ENCODE results near the gene ADAMTS18. TPM values are rescaled to one million over a fixed set of nuclear protein-coding genes. Genes with fewer than 3 reads are reported as not detected.

The ADAMTS18 gene
- total and polyA plus RNA-seq, 2 of the 8 experiments (the other 6 are each of a cell fraction or from before 2014, with no cell fraction given) = 0.05 to 0.19 TPM

- no peak overlapping the region for H3K4ac ChIP-seq (replicated peaks; ENCODE audit: insufficient read length, low read depth, low read length)
- no peaks in the 10 kb centered on the region for H4K20me1 ChIP-seq (replicated peaks in 1 of 2; ENCODE audit: control insufficient read depth in 1 of 2, insufficient read depth in 2 of 2, low read length in 2 of 2)
- peaks cover 2 to 12% (median 4%) of the 10 kb centered on the region in 4 experiments; a peak in 4 of 7 replicates for H3K4me1 ChIP-seq (replicated peaks in 1 of 4; ENCODE audit: control insufficient read depth in 3 of 4, insufficient read depth in 4 of 4, low read length in 3 of 4)
- H3K23ac ChIP-seq (ENCODE audit: insufficient read length) = no peak overlapping the region
- H3K27me3 ChIP-seq (replicated peaks in 1 of 4; ENCODE audit: control insufficient read depth in 3 of 4, extremely low read depth in 1 of 4, insufficient read depth in 3 of 4, low read length in 3 of 4) = no peaks in the 10 kb centered on the region
- peak overlapping the region in 1 of 2 experiments; percentile 7; a peak in 2 of 4 replicates for H3K4me2 ChIP-seq (ENCODE audit: insufficient read depth in 1 of 2, low read depth in 2 of 2, low read length in 2 of 2)
- H3K27ac ChIP-seq (ENCODE audit: low read depth, low read length) = no peak overlapping the region
- H4K5ac ChIP-seq (ENCODE audit: insufficient read length, low read depth, low read length) = no peak overlapping the region
- no peak overlapping the region for H2AK5ac ChIP-seq (ENCODE audit: low read depth, low read length)
- no peaks in the 10 kb centered on the region for H3K79me2 ChIP-seq (ENCODE audit: control insufficient read depth in 1 of 2, insufficient read depth in 2 of 2, low read length in 2 of 2)
- H4K8ac ChIP-seq (ENCODE audit: extremely low read depth, insufficient read depth, low read length) = no peak overlapping the region
- no peak overlapping the region for H3K18ac ChIP-seq (ENCODE audit: extremely low read depth, low read length)
- no peak overlapping the region for H2AFZ ChIP-seq (ENCODE audit: low read length)
- H3K36me3 ChIP-seq (ENCODE audit: control insufficient read depth in 2 of 4, insufficient read depth in 4 of 4, low read length in 3 of 4) = no peaks in the 10 kb centered on the region
- no peak overlapping the region for H2BK20ac ChIP-seq (ENCODE audit: low read length)
- no peak overlapping the region for H3K14ac ChIP-seq (ENCODE audit: insufficient read length)
- no peak overlapping the region for H3K9ac ChIP-seq (replicated peaks in 1 of 4; ENCODE audit: extremely low read depth in 1 of 4, low read depth in 3 of 4, low read length in 3 of 4)
- no peaks in the 10 kb centered on the region for H3K9me3 ChIP-seq (ENCODE audit: insufficient read depth in 2 of 2, low read depth in 1 of 2, low read length in 1 of 2)
- H2BK5ac ChIP-seq (ENCODE audit: low read depth, low read length) = no peak overlapping the region
- H3K23me2 ChIP-seq (ENCODE audit: low read depth, low read length) = no peaks in the 10 kb centered on the region
- no peak overlapping the region for H3K4me3 ChIP-seq (ENCODE audit: extremely low read depth in 1 of 4, insufficient read depth in 2 of 4, low read depth in 3 of 4, low read length in 4 of 4)
- 0 out of 2 replicates have a peak overlapping the region, but pooled peaks have one; percentile 36 for H2BK15ac ChIP-seq (ENCODE audit: low read length)
- no peak overlapping the region for H2BK120ac ChIP-seq (replicated peaks; ENCODE audit: low read depth, low read length)
- FAIRE-seq = no peak
- WGBS, 2 experiments (ENCODE audit: extremely low coverage in 1 of 2, insufficient coverage in 1 of 2, insufficient read length in 1 of 2, insufficient replicate concordance in 2 of 2, low coverage in 1 of 2, low lambda C conversion rate in 2 of 2, missing lambda C conversion rate in 1 of 2) = 85% methylated on average over 3 of the region's 3 CpGs; no CpG with 5 or more reads in 1 of the 2 experiments
- no peak for DNase-seq (ENCODE audit: low read depth in 1 of 2, low spot score in 2 of 2)
- no peaks in the 10 kb centered on the region for H3K79me1 ChIP-seq (ENCODE audit: low read depth, low read length)
- H4K91ac ChIP-seq (replicated peaks; ENCODE audit: insufficient read length, low read length) = no peak overlapping the region
- H3K56ac ChIP-seq (replicated peaks; ENCODE audit: insufficient read length, low read depth, low read length) = no peak overlapping the region
- no peak overlapping the region for H2BK12ac ChIP-seq (ENCODE audit: low read depth, low read length)
- CTCF ChIA-PET (ENCODE audit: partially characterized antibody) = interaction anchor here (0.6 to 2.6 kb wide), 8 partner anchors 10 to 218 kb away, joined by 3 to 8 read pairs (median 3); partner anchors contain the start of gene ADAMTS18
- POLR2A ChIA-PET (ENCODE audit: partially characterized antibody) = no interaction called here
- TF ChIP-seq CREB1 (IDR thresholded peaks at IDR 0.05) = no peak
- TF ChIP-seq CHD2 (IDR thresholded peaks at IDR 0.05; ENCODE audit: low read length) = no peak
- no peak for TF ChIP-seq RBBP5 (IDR thresholded peaks at IDR 0.05; ENCODE audit: borderline replicate concordance, low read depth, low read length)
- TF ChIP-seq, protein P1, sequence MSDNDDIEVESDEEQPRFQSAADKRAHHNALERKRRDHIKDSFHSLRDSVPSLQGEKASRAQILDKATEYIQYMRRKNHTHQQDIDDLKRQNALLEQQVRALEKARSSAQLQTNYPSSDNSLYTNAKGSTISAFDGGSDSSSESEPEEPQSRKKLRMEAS (IDR thresholded peaks at IDR 0.05) = no peak
- peak; percentile 73 for TF ChIP-seq ASH2L (IDR thresholded peaks at IDR 0.05; ENCODE audit: low read length)
- TF ChIP-seq, protein P2, sequence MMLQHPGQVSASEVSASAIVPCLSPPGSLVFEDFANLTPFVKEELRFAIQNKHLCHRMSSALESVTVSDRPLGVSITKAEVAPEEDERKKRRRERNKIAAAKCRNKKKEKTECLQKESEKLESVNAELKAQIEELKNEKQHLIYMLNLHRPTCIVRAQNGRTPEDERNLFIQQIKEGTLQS (IDR thresholded peaks at IDR 0.05; ENCODE audit: insufficient read depth, low read depth, low read length) = no peak
- no peak for TF ChIP-seq CTBP2 (IDR thresholded peaks at IDR 0.05; ENCODE audit: borderline replicate concordance, insufficient read depth, insufficient read length, low read length)
- no peak for TF ChIP-seq JUND (IDR thresholded peaks at IDR 0.05; ENCODE audit: low read length)
- TF ChIP-seq RFX5 (IDR thresholded peaks at IDR 0.05; ENCODE audit: borderline replicate concordance, low read depth, low read length) = no peak
- no peak for TF ChIP-seq BCL11A (IDR thresholded peaks at IDR 0.05; ENCODE audit: low read depth in 2 of 2, low read length in 2 of 2)
Measured at GRCh38 chr16:77387815-77388209, 47.0 kb downstream of the ADAMTS18 start.

Data from H1 (cell line).